GM10248 (cell line): ENCODE measurements around the gene ANAPC1.
"Not testable (repeated sequence)": the region's sequence is repeated elsewhere in the genome, so short reads cannot be mapped to it uniquely, and the experiment has no call there.

Experiments
- CTCF ChIA-PET: fragments of 300-600 bp; sonication (Branson Sonifier 250); formaldehyde crosslinking; extraction: SDS; loops from one replicate; lab custom pipeline; 2021; ENCODE audit warnings: antibody characterized with exemption; lab: Yijun Ruan, JAX
- POLR2A ChIA-PET: fragments of 350-650 bp; sonication (Branson Sonifier 250); formaldehyde crosslinking; extraction: SDS; loops from one replicate; lab custom pipeline; 2020; ENCODE audit warnings: antibody characterized with exemption; lab: Yijun Ruan, JAX
- DNase-seq: peaks from one replicate; pipeline ENCODE4 v3.0.0; 2012; ENCODE audit errors: extremely low spot score
- CTCF ChIP-seq: IDR thresholded peaks from 2 replicates; pipeline ENCODE4 v1.5.1; 2012; ENCODE audit warnings: mild to moderate bottlenecking, low read depth; ENCODE audit errors: extremely low read depth, missing control alignments, control extremely low read depth

Gene ANAPC1

GRCh38 chr2:111747410-111748115 is 136.4 kb downstream of the ANAPC1 start:
- POLR2A ChIA-PET, CTCF ChIA-PET, DNase-seq: not testable (repeated sequence)
- peak; percentile 52 for TF ChIP-seq CTCF

GRCh38 chr2:111744751-111745150 is 139.2 kb downstream of the ANAPC1 start:
- DNase-seq, POLR2A ChIA-PET, CTCF ChIA-PET: not testable (repeated sequence)

GRCh38 chr2:111741517-111741916 is 142.5 kb downstream of the ANAPC1 start:
- CTCF ChIA-PET, DNase-seq: not testable (repeated sequence)

DNA sequence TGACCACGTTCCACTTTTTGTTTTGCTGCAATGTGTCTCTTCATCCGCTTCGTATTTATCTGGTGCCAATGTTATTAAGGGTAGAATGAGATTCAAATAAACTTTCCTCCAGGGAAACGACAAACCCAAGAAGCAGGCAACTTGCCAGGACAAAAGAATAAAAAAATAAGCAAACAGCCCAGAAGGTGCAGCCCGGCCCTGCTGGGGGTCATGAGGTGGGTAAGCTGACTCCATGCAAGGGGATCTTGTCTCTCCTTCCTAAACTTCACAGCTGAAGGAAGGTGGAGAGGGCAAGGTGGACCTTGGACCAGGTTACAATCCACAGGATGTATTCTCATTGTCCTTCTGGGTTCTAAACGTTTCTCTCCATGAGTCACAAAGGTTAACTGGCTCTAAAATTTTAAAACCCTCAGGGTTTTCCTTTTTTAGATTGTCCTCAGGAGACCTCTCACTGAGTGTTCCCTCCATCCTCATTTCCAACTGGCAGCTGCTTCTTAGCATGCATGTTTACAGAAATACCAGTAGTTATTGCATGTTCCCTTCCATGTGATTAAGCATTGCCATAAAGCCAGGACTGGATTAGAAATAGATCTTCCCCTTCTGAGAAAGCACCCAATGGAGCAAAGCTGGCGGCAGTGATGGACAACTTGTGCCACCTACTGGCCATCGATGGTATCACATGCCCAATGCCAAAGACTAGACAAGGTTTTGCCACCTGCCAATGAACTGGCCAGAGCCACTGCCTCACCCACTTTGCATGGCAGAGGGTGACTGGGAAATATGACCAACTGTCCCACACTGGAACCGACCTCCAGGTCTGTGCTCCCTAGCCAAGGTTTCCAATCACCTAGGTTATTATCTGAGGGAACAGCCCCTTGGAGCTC is 147.9 kb downstream of the ANAPC1 start:
- CTCF ChIA-PET, POLR2A ChIA-PET, DNase-seq: not testable (repeated sequence)

More at GRCh38 chr2:111741517-111741916, 142.5 kb downstream of the ANAPC1 start:
- POLR2A ChIA-PET, result not testable (repeated sequence)

DNA sequence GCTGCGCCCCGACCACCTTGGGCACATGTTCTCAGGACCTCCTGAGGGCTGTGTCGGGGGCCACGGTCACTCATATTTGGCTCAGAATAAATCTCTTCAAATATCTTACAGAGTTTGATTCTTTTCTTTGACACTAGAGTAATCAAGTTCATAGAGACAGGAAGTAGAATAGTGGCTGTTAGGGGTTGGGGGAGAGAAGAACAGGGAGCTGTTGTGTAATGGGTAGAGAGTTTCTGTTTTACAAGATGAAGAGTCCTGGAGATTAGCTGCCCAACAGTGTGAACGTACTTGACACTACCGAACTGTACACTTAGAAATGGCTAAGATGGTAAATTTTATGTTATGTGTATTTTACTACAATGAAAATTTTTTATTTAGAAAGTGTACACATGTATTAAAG is 148.6 kb downstream of the ANAPC1 start:
- DNase-seq, POLR2A ChIA-PET, CTCF ChIA-PET: not testable (repeated sequence)

DNA sequence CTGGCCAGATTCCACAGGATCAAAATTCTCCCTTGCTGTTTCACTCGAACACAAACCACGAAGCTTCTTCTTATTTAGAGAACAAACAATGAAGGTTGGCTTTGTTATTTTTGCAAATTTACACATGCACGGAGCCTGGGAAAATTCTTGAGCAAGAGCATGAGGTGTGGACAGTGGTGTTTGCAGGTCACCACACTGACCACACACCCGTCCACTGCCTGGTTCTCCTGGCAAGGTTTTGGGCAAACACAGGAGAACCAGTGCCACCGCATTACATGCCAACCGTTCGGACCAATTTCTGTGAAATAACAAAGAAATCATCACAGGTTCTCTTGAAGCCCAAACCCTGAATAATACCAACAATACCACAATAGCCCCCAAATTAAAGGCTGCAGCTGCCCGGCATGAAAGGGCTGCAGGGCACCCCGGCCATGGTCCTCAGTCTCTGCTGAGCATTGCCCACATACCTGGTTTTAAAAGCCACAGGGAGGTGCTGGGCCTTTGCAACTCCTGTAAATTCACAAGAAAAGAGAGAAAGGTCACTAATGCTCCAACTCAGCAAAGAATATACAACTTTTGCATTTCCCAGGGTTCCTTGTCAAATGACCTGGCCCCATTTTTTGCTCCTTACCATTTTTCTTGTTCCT is 154.1 kb downstream of the ANAPC1 start:
- CTCF ChIA-PET, POLR2A ChIA-PET, DNase-seq: not testable (repeated sequence)

DNA sequence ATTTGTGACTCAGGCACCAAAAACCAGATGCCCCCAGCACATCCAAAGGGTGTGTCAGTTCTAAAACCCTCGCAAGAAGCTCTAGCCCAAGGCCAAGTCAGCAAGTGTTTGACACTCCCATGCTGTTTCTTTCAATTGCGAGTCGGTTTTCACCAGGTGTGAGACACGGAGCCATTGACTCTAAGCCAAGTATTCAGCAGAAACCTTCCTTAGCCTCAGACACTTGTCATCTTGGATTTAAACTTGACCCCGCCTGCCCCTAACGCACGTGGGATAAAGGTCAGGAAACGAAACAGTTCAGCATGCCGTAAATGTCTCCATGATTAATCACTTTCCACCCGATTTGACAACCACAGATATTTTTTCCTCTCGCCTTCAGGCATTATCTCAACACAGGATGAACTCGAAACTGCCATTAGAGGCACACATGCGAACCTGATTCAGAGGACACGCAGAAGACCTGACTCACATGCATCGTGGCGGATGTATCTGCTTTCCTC is 156.3 kb downstream of the ANAPC1 start:
- POLR2A ChIA-PET, CTCF ChIA-PET, DNase-seq: not testable (repeated sequence)

GRCh38 chr2:111725742-111726141 is 158.3 kb downstream of the ANAPC1 start:
- POLR2A ChIA-PET, DNase-seq, CTCF ChIA-PET: not testable (repeated sequence)
- peak; percentile 36 for TF ChIP-seq CTCF

DNA sequence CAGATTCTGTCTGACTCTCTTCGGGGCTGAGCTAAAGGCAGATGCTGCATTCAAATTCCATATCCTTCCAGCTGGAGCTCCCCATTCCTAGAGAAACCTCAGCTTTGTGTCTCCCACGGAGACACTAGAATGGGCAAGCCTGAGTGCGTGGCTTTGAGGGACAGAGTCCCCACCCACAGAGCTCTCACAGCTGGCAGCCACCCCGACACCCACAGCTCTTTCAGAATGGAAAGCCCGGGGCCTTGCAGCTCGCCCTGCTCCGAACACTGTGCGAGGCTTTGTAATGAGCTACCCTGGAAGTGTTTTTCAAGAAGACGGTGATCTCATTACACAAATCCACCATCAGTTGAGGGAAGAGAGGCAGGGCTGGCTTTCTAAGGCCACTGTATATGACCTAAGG is 164.4 kb downstream of the ANAPC1 start:
- DNase-seq, POLR2A ChIA-PET, CTCF ChIA-PET: not testable (repeated sequence)
